ENCODE results near the gene ATP13A1.

DNA sequence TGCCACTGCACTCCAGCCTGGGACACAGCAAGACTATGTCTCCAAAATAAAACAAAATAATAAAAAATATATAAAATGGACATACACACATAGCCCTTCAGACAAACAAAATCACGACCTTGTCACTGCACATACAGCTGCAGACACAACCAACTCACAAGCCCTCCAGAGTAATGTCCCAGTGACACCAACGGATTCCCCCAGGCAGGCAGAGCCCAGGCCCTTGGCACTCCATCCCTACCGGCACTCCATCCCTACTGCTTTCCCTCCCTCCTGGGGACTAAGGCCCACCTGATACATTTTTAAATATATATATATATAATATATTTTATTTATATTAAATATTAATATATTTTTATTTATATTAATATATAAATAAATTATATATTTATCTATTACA lies 23.6 kb upstream of the ATP13A1 start:
- TF ChIP-seq, protein P1, sequence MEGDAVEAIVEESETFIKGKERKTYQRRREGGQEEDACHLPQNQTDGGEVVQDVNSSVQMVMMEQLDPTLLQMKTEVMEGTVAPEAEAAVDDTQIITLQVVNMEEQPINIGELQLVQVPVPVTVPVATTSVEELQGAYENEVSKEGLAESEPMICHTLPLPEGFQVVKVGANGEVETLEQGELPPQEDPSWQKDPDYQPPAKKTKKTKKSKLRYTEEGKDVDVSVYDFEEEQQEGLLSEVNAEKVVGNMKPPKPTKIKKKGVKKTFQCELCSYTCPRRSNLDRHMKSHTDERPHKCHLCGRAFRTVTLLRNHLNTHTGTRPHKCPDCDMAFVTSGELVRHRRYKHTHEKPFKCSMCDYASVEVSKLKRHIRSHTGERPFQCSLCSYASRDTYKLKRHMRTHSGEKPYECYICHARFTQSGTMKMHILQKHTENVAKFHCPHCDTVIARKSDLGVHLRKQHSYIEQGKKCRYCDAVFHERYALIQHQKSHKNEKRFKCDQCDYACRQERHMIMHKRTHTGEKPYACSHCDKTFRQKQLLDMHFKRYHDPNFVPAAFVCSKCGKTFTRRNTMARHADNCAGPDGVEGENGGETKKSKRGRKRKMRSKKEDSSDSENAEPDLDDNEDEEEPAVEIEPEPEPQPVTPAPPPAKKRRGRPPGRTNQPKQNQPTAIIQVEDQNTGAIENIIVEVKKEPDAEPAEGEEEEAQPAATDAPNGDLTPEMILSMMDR (IDR thresholded peaks at IDR 0.05), result no peak
- no peak for TF ChIP-seq POLR2A (IDR thresholded peaks at IDR 0.05)
